HT1080 (cell line): Measurements from ENCODE around the gene NAP1L5. TPM values are rescaled to one million over a fixed set of nuclear protein-coding genes. Genes with fewer than 3 reads are reported as not detected.

Source experiments
- DNase-seq: peaks from one replicate; pipeline ENCODE4 v3.0.0-alpha.2; 2015; ENCODE audit warnings: low read depth
- polyA plus RNA-seq, 2 experiments: library from polyadenylated mRNA; depleted of rRNA; stranded (reverse); fragments of >200 nt; gene quantifications; 2 replicates each; pipeline ENCODE4 v1.2.3, GENCODE V29; 2015
- total RNA-seq: library from RNA; depleted of rRNA; stranded (reverse); fragments of >200 nt; shearing (Covaris generic); gene quantifications from 2 replicates; pipeline ENCODE4 v1.2.3, GENCODE V29; 2014; rRNA removed

NAP1L5 gene, protein sequence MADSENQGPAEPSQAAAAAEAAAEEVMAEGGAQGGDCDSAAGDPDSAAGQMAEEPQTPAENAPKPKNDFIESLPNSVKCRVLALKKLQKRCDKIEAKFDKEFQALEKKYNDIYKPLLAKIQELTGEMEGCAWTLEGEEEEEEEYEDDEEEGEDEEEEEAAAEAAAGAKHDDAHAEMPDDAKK
- 6.6 and 9.2 TPM in 2 replicates for total RNA-seq
- 9.3 and 9.7 TPM in 2 replicates for polyA plus RNA-seq (2015; cell fraction: cytosol; rRNA removed)
- polyA plus RNA-seq (2015; cell fraction: nucleus; rRNA removed) = 5.2 and 5.6 TPM in 2 replicates

DNA sequence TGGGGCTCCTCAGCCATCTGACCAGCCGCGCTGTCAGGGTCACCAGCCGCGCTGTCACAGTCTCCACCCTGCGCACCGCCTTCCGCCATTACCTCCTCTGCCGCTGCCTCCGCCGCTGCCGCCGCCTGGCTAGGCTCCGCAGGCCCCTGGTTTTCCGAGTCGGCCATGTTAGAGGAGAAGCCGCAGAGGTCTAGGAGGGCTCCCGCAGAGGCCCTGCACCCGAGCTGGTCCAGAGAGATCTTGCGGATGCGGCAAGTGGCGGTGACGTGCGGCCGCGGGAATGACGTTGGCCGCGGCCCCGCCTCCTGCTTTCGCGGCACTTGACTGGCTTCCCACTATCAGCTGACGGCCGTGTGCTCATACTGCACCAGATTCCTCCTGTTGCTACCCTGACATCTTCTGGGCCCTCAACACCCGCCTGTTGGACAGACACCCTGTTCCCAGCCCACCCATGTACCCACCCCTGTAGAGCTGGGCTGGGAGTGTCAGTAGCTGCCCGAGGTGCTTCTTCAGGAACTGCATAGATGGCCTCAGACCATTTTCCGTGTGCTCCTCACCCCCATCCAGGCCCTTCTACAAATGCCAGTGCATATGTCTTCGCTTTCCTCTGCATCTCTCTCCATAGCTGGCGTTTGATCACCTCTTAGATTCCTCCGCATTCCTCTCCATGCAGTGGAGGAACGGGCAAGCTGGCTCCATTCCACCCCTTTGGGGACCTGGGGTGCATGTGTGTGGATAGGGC, at the start of gene NAP1L5:
Gene NAP1L5 (minus strand): TSS at position 242 of the 742 bp plus-strand sequence. CDS start 75 bp downstream, at position 167.
- peak; percentile 66 for DNase-seq

DNA sequence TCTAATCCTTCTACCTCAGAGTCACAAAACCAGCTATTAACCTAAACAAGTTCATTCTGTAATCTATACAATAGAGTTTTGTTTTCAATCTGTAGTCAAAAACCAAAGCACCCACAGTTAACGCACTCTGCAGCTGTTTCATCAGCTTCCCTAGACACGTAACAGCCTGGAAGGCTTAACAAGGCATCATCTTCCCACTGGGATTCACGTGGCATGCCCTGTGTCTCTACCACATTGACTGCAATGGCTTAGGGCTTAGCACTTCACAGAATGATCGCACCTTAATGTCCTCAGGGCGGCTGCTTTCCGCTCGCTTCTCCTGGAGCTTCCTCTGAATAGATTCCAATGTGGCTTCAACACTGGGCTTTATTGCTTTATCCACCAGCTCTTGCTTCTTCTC, 49.7 kb upstream of the NAP1L5 start:
- no peak for DNase-seq

DNA sequence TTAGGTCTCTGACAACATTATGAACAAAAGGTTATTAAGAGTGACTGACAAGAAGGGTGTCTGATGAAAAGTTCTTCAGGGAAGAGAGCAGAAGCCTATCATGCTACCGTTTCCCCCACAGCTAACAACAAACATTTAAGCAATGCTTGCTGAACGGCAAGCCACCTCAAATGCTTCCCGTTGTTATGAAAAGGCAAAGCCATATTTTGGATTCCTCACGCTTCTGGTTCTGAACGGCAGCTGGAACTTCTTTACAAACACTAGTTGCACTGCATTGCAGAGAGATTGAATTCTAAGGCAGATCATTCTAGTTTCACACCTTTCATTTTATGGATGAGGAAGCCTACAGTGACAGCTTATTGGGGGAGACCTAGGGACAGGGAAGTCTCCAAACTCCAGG, 48.6 kb upstream of the NAP1L5 start:
- DNase-seq = no peak

DNA sequence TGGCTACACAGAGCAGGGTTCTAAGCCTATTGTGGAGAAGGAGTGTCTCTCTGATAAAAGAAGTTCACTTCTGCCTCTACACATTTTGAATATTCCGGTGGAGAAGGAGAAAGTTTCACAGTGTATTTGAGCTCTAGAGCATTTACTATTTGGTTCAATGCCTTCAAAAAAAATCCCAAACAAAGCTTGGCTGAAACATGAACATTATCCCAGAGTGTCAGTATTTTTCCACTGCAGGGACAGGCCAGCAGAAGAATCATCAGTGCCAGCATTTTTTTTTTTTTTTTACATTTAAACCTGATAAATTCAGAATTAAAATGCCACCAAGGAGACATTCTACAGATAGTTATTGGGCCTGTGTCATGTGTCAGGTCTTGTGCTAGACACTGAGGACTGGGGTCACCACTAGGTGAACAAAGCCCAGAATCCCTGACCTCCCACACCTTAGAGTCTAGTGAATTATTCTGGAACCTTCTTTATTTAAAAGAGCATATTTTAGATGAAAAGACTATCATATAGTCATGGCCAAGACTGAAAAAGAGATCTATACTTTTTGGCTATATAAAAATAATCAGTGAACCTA, 48.0 kb upstream of the NAP1L5 start:
- DNase-seq = no peak

DNA sequence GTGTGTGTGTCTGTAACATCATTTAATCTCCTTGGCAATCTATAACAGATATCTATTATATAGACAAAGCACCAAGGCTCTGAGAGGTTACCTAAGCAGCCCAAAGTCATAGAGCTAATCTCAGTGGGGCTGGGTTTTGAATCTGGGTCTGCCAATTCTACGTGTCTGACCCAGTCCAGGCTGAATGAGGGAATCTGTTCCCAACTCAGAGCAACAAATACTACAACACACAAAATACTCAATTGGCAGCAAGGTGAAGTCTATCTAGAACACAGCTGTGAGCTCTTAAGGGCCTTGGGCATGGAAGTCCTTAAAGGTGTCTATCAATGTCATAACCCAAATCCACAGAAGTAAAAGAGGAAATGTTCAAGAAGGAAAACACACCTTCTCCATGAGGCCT, 47.5 kb upstream of the NAP1L5 start:
- no peak for DNase-seq

DNA sequence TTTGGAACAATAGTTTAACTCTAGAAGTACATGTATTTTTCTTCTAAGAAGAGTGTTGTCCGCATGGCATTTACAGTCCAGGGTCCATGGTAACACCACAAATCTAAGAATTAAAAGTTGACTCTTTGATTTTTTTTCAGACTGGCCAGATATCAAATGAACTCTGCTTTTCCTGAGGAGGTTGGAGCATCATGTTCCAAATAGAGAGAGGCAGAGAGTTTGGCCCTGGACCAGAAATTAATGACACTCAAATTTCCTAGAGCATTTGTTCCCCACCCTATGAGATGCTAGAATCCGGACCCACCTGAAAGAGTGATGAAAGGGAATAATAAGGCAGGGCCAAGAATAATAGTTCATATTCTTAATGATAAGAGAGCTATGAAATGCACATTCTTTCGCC, 47.0 kb upstream of the NAP1L5 start:
- DNase-seq = no peak

DNA sequence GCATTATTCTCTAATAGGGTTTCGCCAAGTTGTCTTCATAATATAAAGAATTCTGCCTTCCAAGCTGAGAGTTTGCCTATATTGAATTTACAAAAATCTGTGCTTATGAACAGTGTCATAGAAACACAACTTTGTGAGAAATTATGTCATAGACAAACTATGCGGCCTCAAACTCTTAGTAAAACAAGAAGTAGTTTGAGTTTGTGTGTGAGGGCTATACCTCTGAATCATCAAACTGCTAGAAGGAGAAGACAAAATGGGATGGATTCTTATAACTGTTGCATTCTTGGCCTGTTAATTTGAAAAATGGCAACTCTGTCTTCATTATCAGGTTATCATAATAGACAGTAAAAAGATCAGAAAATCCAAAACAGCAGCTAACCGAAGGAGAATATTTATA, 46.1 kb upstream of the NAP1L5 start:
- peak; percentile 46 for DNase-seq

DNA sequence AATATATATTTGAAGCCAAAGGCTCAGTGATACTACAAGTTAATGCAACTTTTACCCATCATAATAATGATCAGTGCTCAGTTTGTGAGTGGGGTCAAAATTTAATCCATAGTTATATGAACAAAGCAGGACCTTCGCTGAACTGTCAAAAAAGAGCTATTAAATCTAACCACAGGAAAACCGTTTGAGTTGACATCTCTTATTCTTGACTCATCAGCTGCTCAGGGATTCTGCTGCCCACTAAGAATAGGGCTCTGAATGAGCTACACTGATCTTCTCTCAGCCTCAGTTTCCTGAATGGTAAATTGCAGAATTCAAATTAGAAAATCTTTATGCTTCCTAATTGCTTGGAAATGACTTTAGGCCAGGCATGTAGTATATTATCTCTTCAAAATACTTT, 44.9 kb upstream of the NAP1L5 start:
- no peak for DNase-seq

DNA sequence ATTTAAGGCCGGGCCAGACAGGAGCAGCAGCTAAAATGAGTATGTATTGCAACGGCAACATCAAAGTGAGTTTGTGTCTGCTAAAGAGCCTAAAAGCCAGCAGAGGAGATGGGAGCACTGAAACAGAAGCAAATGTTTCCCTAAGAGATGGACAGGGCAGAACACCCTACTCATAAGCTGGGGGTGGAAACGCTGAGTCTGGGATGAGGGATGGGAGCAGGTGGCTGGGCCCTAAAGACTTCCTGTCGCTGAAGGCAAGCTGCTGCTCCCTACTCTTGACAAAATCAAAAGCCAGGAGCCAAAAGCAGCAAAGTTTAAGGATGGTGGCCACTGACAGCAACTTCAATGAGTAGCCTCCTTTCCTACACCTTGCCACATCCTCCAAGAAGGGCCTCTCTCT, 40.6 kb upstream of the NAP1L5 start:
- no peak for DNase-seq

DNA sequence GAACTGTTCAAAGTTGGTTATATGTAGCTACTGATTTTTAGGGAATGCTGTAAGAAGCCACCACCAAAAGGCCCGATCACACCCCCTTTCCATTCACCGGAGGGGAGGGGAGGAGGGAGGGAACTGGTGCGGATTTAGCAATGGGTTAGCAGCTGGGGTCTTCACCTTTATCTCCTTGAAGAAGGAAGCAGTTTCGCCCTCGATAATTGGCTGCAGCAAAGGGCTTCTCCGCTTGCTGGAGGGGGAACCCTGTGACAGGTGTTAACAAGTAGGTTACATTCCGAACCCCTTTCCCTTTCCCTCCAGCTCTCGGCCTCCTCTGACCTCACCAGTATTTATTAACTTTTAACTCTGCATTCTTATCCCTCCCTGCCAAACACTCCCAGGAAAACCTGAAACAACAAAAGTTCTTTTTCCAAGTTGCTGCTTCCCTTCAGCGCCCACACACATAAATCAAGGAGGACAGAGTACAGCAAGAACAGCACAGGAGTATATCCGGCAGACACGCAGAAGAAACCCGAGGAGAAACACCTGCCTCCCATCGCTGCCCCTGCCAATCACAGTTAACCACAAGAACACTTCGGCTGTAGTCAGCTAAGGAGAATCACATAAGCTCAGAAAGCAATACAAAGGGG, 39.8 kb upstream of the NAP1L5 start:
- DNase-seq = no peak

DNA sequence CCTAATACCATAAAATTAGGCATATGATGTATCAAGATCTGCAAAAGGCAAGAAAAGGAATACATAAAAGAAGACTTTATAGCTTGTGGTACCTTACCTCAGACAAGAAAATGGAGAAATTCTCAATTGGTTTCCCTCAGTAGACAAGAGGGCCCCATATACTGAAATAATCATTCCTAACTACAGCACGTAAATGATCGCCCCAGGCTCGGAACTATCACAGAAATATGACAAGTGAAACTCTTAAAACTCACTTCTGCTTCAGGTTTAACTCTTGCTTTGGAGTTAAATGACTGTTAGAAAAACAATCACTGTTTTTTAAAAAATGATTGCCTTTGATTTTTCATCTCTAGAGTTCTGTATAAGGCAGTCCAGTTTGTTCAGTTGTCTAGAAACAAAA, 38.6 kb upstream of the NAP1L5 start:
- DNase-seq = no peak

DNA sequence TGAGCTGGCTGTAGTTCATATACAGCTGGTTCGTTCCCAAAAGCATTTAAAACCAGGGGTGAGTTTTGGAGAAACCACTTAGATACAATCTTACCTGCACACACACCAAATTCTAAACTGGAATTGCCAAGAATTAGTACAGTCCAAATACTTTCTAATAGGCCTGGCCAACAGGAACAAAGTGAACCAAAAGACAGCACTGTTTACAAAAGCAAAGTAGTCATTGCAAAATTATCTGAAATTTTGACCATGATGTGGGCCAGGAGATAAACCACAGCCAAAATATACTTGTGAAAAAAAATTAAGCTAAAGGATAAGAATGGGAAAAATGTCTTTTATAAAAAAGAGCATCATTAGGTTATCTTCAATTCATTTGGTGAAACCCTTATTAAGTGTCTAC, 37.9 kb upstream of the NAP1L5 start:
- no peak for DNase-seq

DNA sequence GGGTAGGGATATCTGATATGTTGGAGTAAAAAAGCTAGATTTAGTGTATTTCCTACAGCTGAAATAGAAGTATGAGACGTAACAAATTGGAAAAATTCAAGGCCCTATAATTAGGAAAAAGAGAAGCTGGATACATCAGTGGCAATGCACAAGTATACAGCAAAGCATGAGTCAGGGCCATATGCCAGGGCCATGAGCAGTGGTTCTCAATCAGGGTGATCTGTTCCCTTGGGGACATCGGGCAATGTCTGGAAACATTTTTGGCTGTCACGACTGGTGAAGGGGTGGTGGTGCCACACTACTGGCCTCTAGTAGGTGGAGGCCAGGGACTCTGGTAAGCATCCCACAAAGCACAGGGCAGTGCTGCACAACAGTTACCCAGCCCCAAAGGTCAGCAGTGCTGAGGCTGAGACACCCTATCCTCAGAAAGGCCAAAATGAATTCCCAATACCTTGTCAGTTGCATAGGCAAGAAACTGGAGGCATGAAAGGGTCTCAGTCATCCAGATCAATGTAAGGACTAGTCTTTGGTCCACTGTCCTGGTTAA, 36.8 kb upstream of the NAP1L5 start:
- DNase-seq = no peak

DNA sequence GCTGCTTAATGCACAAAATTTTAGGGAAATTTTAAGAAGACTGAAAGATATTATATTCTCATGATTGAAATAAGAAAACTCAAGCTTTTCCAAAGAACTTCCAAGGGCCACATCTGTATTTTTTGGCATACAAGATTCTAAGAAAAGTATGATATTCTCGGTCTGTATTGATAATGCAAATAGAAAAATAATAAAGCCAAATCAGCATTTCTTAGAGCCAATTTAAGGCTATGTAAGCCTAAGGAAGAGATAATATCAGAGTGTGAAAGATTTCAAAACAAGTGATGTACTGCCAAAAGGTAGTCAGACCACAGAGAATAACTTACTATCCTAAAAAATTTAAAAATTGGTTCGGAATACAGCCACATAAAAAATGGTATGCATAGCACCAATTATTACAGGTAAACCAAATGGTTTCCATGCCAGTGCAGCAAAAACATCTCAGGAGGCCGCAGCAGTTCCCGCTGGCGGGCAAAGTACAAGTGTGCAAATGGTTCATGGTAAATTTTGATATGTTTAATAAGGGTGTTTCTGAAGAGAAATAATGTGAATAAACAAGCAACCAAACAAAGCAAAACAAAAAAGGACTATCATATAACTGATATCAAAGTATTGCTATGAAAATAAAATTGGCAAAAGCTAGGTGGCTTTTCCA, 35.2 kb upstream of the NAP1L5 start:
- DNase-seq = no peak

DNA sequence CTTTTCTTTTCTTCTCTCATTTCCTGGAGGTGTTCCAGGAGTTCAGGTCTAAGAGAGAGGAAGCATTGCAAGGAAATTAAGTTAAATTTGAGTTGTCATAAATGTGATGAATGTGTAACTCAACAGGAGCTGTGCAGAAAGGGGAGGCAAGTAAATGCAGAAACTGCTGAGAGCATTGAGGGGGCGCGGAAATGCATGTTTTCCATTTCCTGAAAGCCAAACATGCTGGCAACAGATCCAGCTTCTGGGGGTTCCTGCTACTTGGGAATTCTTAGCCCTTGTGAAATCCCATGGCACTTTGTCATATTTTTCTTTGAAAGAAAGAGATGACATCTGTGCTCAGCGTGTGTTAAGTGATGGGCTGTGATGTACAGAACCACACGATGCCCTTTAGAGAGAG, 33.8 kb upstream of the NAP1L5 start:
- no peak for DNase-seq

DNA sequence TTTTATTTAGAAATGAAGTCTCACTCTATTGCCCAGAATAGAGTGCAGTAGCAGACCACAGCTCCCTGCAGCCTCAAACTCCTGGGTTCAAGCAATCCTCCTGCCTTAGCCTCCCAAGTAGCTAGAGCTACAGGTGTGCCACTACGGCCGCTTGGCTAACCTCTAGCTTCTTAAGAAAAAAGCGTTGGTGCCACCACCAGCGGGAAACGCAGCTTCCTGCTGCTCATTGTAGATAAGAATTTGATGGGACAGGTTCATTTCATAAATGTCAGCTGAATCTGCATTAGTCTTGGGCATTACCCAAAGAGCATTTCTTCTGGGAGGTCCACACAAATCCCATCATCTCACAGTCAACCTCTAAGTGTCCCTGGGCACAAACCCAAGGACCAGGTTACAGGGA, 33.2 kb upstream of the NAP1L5 start:
- DNase-seq = no peak

DNA sequence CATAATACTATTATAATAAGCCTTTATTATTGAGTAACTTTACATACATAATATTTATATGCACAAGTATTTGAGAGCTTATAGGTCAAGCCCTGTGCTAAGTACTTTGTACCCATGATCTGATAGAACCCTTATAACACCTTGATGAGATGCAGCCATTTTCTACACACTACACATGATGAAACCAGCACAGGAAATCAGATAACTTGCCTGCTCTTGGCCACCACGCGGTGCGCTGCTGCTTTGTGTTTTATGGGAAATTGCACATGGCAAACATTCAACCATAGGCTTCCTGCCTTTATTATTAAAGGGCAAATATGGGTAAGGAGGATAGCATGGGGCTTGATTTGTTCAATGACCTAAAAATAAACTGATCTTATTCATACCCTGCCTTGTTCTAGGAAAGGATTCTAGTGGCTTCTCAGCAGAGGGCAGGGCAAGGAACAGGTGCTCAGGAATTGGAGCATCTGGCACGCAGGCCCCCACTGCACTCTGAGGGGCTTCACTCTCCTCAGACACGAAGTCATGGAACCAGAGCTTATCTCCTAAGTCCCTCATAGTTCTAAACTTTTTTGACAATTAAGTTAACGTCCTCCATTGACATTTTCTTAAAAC, 31.6 kb upstream of the NAP1L5 start:
- DNase-seq = no peak

DNA sequence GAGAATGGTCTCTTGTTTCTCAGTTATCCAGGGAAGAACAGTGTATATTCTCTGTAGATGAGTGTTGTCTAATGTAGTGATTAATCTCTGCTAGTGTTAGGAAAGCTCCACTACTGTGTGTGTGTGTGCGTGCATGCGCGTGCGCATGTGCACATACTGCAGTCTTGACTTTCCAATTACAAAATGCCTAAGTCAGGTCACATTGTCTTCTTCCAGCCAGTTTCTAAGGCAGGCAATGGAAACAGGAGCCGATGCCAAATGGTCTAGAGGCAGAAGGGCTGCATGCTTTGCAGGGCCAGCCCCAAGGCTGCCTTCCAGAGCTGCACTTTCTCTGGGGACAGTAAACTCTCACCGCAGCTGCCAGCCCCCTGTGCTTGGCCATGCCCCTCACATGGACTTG, 30.5 kb upstream of the NAP1L5 start:
- no peak for DNase-seq

DNA sequence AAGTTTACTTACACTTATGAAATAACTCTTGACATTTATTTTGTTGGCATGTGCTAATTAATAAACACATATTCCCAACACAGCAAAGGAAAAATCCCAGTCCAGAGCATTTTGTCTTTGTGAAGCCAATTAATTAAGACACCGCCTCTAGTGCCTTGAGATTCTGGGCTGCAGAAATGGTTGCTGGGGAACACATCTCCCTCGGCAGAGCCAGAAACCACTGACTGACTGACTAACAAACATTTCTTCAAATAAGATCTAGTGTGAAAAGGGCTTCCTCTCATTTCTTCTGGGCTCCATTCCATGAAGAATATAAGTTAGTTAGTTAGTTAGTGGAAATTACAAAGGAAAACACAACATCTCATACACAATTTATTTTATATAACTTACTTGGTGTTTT, 28.4 kb upstream of the NAP1L5 start:
- DNase-seq = no peak

DNA sequence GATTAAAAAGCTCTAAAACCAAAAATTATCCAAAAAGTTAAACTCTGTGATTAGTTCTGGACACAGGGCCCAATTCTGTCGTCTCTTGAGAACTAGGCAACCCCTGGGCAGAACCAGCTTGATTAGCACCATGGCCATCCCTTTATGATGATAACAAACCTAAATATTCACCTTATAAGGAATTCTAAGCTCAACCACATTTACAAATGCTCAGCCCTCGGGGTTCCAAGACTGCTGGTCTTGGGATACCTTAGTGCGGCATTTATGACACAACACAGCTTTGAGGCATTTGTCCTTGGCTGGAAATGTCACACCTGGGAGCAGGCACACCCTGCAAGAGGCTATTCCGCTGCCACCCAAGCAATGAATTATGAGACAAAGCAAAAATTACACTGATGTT, 27.5 kb upstream of the NAP1L5 start:
- no peak for DNase-seq

DNA sequence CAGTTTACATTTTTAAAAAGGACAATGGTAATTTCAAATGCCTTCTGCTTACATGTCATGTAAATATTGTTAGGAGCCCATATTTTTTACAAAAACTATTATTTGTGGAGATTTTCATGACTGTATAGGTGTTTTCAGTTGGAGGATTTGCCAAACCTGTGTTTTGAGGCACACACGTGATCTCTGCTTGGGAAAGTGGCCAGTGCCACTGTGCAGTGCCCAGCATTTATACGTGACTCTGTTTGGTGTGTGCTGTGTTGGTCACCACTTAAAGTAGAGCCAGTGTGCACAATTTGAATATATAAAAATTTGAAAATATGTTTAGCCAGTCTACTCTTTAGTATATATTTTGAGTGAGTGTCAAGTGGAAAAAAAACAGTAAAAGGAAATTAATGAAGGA, 26.8 kb upstream of the NAP1L5 start:
- no peak for DNase-seq
